Activated T-cell treated with anti-CD3 and anti-CD28 coated beads, Interleukin-2, amount 50 U/mL, for 72 hours (primary cell): Measurements from ENCODE around the gene HAVCR2. TPM values are rescaled to one million over a fixed set of nuclear protein-coding genes. Genes with fewer than 3 reads are reported as not detected.
"Not testable (repeated sequence)": the region's sequence is repeated elsewhere in the genome, so short reads cannot be mapped to it uniquely, and the experiment has no call there.

Experiments used
- ATAC-seq, 2 donors: fragments of 150-1000 bp; cut with Tn5 transposase; replicated peaks in 1 of 2; 2 replicates each; pipeline ENCODE4 v1.10.0; 2021; ENCODE audit warnings: moderate library complexity in 2 of 2, mild to moderate bottlenecking in 1 of 2
- DNase-seq, 2 donors: peaks; one replicate each; pipeline ENCODE4 v3.0.0; 2021 to 2022; ENCODE audit warnings: mixed read lengths in 1 of 2
- H3K27ac Mint-ChIP-seq: one replicate; pipeline ENCODE4 v1.8.0; 2022; ENCODE audit warnings: mild to moderate bottlenecking, moderate library complexity, mixed read lengths
- H3K27me3 Mint-ChIP-seq: one replicate; pipeline ENCODE4 v1.8.0; 2022; ENCODE audit warnings: low read depth, mixed read lengths
- H3K36me3 Mint-ChIP-seq, 2 donors: one replicate each; pipeline ENCODE4 v1.8.0; 2022; ENCODE audit warnings: mixed read lengths in 2 of 2, mild to moderate bottlenecking in 1 of 2; ENCODE audit not compliant: insufficient read depth in 2 of 2
- H3K4me1 Mint-ChIP-seq: one replicate; pipeline ENCODE4 v1.8.0; 2022; ENCODE audit warnings: low read depth, mixed read lengths
- H3K4me3 Mint-ChIP-seq, 2 donors: one replicate each; pipeline ENCODE4 v1.8.0; 2022; ENCODE audit warnings: mild to moderate bottlenecking in 2 of 2, mixed read lengths in 2 of 2, moderate library complexity in 2 of 2
- H3K9me3 Mint-ChIP-seq, 2 donors: one replicate each; pipeline ENCODE4 v1.8.0; 2022; ENCODE audit warnings: mixed read lengths in 2 of 2
- total RNA-seq, 2 donors: library from RNA; stranded (reverse); gene quantifications; one replicate each; pipeline ENCODE4 v1.2.3, GENCODE V29; 2022

HAVCR2 gene
- total RNA-seq, 2 donors from 2014 or later: 19.7 to 30.2 TPM

GRCh38 chr5:157076558-157076957, 32.3 kb downstream of the HAVCR2 start:
- Mint-ChIP-seq H3K27ac (no peak overlapping the region), H3K27me3 (no peaks in the 10 kb centered on the region), H3K4me1 (peaks cover 50% of the 10 kb centered on the region), H3K36me3 (peaks cover 2 to 3% of the 10 kb centered on the region in 2 donors), H3K4me3 (no peak overlapping the region), H3K9me3 (peaks cover 2% of the 10 kb centered on the region in 2 donors)
- DNase-seq (peak in 1 of 2 donors; percentile 26), ATAC-seq (peak; percentile 63 to 72)

GRCh38 chr5:157072508-157072907, 36.3 kb downstream of the HAVCR2 start:
- Mint-ChIP-seq H3K4me1 (peaks cover 50% of the 10 kb centered on the region), H3K27me3 (no peaks in the 10 kb centered on the region), H3K27ac (no peak overlapping the region), H3K9me3 (peaks cover 2% of the 10 kb centered on the region in 2 donors), H3K36me3 (peaks cover 2 to 3% of the 10 kb centered on the region in 2 donors), H3K4me3 (no peak overlapping the region)
- ATAC-seq (peak; percentile 67), DNase-seq (peak; percentile 22 to 51)

- no peak overlapping the region for H3K4me3 Mint-ChIP-seq
- DNase-seq: no peak
- no peak overlapping the region for H3K27ac Mint-ChIP-seq
- H3K27me3 Mint-ChIP-seq: no peaks in the 10 kb centered on the region
- no peak for ATAC-seq
- H3K9me3 Mint-ChIP-seq: peaks cover 0 to under 1% of the 10 kb centered on the region in 2 donors
- H3K4me1 Mint-ChIP-seq: peaks cover 31% of the 10 kb centered on the region
- peaks cover 0 to under 1% of the 10 kb centered on the region in 2 donors for H3K36me3 Mint-ChIP-seq
These were observed 38.9 kb downstream of the HAVCR2 start for GRCh38 chr5:157069949-157070348.

- Mint-ChIP-seq H3K36me3 (no peaks in the 10 kb centered on the region), H3K9me3 (no peaks in the 10 kb centered on the region)
- ATAC-seq: no peak
These were observed 40.1 kb downstream of the HAVCR2 start for GRCh38 chr5:157068785-157069184.

GRCh38 chr5:157068339-157068738, 40.5 kb downstream of the HAVCR2 start:
- peaks cover 17% of the 10 kb centered on the region for H3K4me1 Mint-ChIP-seq
- no peaks in the 10 kb centered on the region for H3K9me3 Mint-ChIP-seq
- ATAC-seq (no peak), DNase-seq (no peak)
- H3K27me3 Mint-ChIP-seq: peaks cover 4% of the 10 kb centered on the region
- H3K36me3 Mint-ChIP-seq: no peaks in the 10 kb centered on the region
- H3K27ac Mint-ChIP-seq: no peak overlapping the region
- H3K4me3 Mint-ChIP-seq: no peak overlapping the region

More at GRCh38 chr5:157068785-157069184, 40.1 kb downstream of the HAVCR2 start:
- no peak overlapping the region for H3K27ac Mint-ChIP-seq
- no peak for DNase-seq
- no peak overlapping the region for H3K4me3 Mint-ChIP-seq
- H3K4me1 Mint-ChIP-seq: peaks cover 22% of the 10 kb centered on the region
- H3K27me3 Mint-ChIP-seq: peaks cover 2% of the 10 kb centered on the region

- Mint-ChIP-seq H3K9me3 (no peaks in the 10 kb centered on the region), H3K4me3 (no peak overlapping the region), H3K27me3 (peaks cover 4% of the 10 kb centered on the region), H3K27ac (no peak overlapping the region), H3K4me1 (peaks cover 4% of the 10 kb centered on the region), H3K36me3 (no peaks in the 10 kb centered on the region)
- DNase-seq: no peak
- ATAC-seq: no peak
These were observed 41.8 kb downstream of the HAVCR2 start for GRCh38 chr5:157067005-157067404.

GRCh38 chr5:157066080-157066479, 42.8 kb downstream of the HAVCR2 start:
- no peak for ATAC-seq
- no peak for DNase-seq
- peaks cover 4% of the 10 kb centered on the region for H3K27me3 Mint-ChIP-seq
- H3K36me3 Mint-ChIP-seq: no peaks in the 10 kb centered on the region
- no peaks in the 10 kb centered on the region for H3K4me1 Mint-ChIP-seq
- H3K27ac Mint-ChIP-seq: no peak overlapping the region
- H3K9me3 Mint-ChIP-seq: no peaks in the 10 kb centered on the region
- no peak overlapping the region for H3K4me3 Mint-ChIP-seq

- peaks cover 4% of the 10 kb centered on the region for H3K27me3 Mint-ChIP-seq
- H3K4me1 Mint-ChIP-seq: no peaks in the 10 kb centered on the region
- H3K4me3 Mint-ChIP-seq: no peak overlapping the region
- H3K27ac Mint-ChIP-seq: no peak overlapping the region
- H3K9me3 Mint-ChIP-seq: no peaks in the 10 kb centered on the region
- no peak for ATAC-seq
- no peak for DNase-seq
- H3K36me3 Mint-ChIP-seq: no peaks in the 10 kb centered on the region
These were observed 44.9 kb downstream of the HAVCR2 start for GRCh38 chr5:157063776-157064430.

- Mint-ChIP-seq H3K36me3 (no peaks in the 10 kb centered on the region), H3K27me3 (peaks cover 4% of the 10 kb centered on the region), H3K4me1 (no peaks in the 10 kb centered on the region), H3K4me3 (no peak overlapping the region), H3K9me3 (no peaks in the 10 kb centered on the region), H3K27ac (no peak overlapping the region)
- DNase-seq (no peak), ATAC-seq (no peak)
These were observed 49.0 kb downstream of the HAVCR2 start for GRCh38 chr5:157059891-157060290.

GRCh38 chr5:157059093-157059539, 49.7 kb downstream of the HAVCR2 start, which contains the start of gene HAVCR1:
Gene HAVCR1, minus strand, starts transcription at chr5:157059116. Its CDS starts 1,173 bp downstream, at chr5:157057943.
- Mint-ChIP-seq H3K27ac (no peak within 1 kb of the TSS), H3K27me3 (peaks cover 4% of the 10 kb centered on the region), H3K4me3 (no peak within 1 kb of the TSS), H3K36me3 (no peaks in the 10 kb centered on the region), H3K4me1 (no peaks in the 10 kb centered on the region), H3K9me3 (no peaks in the 10 kb centered on the region)
- no peak for ATAC-seq
- no peak for DNase-seq

GRCh38 chr5:157057459-157058370, 51.1 kb downstream of the HAVCR2 start:
- no peak overlapping the region for H3K27ac Mint-ChIP-seq
- no peaks in the 10 kb centered on the region for H3K9me3 Mint-ChIP-seq

GRCh38 chr5:157056848-157057247, 52.0 kb downstream of the HAVCR2 start:
- not testable (repeated sequence) for H3K4me1 Mint-ChIP-seq, H3K36me3 Mint-ChIP-seq, H3K9me3 Mint-ChIP-seq, ATAC-seq, H3K27ac Mint-ChIP-seq, DNase-seq, H3K4me3 Mint-ChIP-seq, H3K27me3 Mint-ChIP-seq

More at GRCh38 chr5:157057459-157058370, 51.1 kb downstream of the HAVCR2 start:
- Mint-ChIP-seq H3K27me3 (no peaks in the 10 kb centered on the region), H3K36me3 (no peaks in the 10 kb centered on the region), H3K4me1 (no peaks in the 10 kb centered on the region), H3K4me3 (no peak overlapping the region)
- ATAC-seq: no peak
- DNase-seq: no peak

- no peak for DNase-seq
- peaks cover 27% of the 10 kb centered on the region for H3K4me1 Mint-ChIP-seq
- ATAC-seq: no peak
- no peak overlapping the region for H3K27ac Mint-ChIP-seq
- no peaks in the 10 kb centered on the region for H3K27me3 Mint-ChIP-seq
- no peak overlapping the region for H3K4me3 Mint-ChIP-seq
- no peaks in the 10 kb centered on the region for H3K9me3 Mint-ChIP-seq
- no peaks in the 10 kb centered on the region for H3K36me3 Mint-ChIP-seq
These were observed 57.1 kb downstream of the HAVCR2 start for GRCh38 chr5:157051604-157052245.
